GM21423 (cell line): ENCODE results near the gene ALDH3B2.
"Not testable (repeated sequence)": the region's sequence is repeated elsewhere in the genome, so short reads cannot be mapped to it uniquely, and the experiment has no call there.

Experiments
- ATAC-seq: cut with Tn5 transposase; IDR thresholded peaks from one replicate; pipeline ENCODE4 v1.9.1; 2021; ENCODE audit warnings: mild to moderate bottlenecking, moderate library complexity; ENCODE audit not compliant: unreplicated experiment

The ALDH3B2 gene

DNA sequence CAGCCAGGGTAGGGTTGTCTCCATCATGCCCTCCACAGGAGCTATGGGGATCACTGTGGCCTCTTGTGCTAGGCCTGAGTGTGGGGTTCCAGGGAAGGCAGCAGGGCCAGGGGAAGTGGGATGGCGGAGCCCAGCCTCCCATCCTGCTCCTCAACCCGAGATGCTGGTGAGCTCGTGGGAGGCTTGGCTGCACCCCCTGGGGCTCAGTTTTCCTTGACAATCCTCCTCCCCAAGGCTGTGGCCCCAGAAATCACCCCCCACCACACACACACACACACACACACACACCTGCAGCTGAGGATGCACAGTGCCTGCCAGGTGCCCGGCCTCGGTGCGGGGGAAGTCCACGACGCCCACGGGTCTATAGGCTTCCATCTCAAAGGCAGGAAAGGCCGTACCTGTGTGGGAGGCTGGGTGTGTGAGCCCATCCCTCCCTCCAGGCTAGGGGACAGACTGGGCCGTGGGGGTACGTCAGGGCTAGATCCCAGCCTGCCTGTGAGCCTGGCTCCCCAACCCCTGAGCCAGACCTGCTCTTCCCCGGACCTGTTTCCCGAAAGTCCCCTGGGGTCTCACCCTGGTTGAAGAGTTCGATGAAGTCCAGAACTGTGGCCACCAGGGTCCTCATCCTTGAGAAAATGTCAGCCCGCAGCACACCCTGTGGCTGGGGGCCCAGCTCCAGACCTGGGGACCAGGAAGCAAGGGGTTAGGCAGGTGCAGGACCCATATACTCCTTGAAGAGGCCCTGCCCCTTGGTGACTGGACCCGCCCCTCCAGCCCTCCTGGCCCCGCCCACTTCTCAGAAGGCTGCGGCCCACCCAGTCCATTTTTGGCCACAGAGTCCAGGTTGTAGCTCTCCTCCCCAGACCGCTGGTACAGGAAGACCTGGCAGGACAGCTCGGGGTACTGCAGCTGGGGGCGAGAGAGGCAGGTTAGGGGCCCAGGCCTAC lies 29.7 kb downstream of the ALDH3B2 start:
- no peak for ATAC-seq

- no peak for ATAC-seq
These were observed 30.4 kb downstream of the ALDH3B2 start for GRCh38 chr11:67644042-67644441.

DNA sequence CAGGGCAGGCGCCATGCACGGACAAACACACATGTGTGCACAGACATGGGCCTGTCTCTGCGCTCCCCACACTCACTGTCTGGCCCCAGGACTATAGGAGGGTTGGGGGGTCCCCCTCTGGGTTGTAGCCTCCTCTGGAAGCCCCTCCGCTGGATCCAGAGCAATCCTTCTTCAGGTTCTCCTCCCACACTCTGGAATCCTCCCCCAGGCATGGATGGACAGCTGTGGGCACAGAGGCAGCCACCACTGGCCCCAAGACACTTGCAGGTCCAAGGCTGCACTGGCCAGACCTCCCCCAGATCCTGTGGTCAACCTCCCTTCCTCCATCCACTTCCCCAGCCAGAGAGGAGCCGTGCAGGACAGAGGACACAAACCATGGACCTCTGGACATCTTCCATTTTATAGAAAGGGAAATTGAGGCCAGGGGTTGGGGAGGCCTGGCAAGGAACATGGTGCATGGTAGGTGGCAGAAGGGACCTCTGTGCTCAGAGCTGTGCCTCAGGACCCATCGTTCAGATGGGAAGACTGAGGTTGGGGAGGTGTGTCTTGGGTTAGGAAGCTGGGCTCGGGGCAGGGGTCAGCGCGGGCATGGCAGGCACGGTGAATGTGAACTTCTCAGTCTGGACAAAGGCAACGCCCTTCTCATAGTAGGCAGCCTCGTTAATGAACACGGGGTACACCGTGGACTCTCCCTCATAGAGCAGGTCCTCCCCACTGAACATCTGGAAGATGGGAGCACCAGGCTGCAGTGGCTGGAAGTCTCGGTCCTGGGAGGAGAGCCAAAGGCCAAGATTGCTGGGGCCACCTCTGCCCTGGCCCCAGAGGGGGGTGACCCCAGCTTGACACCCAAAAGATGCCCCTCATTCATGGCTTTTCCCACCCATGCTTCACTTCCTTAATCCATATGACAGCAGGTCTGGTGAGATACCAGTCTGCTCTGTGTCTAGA lies 32.0 kb downstream of the ALDH3B2 start:
- no peak for ATAC-seq

DNA sequence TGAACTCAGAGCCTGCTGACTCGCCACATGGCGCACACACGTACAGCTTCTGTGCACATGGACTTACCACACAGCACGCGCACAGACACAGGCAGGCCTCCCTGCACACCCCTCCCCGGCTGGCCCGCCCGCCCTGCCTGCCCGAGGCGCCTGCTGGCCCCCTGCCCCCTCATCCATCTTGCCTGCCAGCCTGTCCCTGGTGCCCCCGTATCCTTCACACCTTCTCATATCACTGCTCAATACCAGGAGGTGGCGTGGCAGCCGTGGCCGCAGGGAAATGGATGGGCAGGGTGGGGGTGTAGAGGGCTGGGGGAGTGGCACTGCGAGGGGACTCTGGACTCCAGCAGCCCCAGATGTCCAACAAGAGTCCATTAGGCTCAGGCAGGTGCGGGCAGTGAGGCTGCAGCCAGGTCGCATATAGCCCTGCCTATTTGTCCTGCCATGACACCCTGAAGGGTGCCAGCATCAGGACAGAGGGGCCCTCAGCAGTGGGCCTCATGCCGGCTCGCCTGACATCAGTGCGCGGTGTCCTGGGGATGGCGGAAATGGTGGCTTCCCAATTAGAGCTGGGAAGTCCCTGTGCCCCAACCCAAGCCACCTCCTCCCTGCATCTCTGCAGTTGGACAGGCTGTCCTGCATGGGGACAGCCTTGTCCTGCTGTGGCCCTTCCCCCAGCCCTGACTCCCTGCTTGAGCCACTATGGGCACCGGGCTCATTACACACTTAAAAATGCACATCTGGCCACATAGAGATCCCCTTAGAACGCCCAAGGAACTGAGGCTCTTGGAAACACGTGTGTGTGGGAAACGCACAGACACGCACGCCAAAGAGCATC lies 32.9 kb downstream of the ALDH3B2 start:
- ATAC-seq = no peak

GRCh38 chr11:67640758-67641337 lies 33.6 kb downstream of the ALDH3B2 start:
- no peak for ATAC-seq

- ATAC-seq = no peak
These were observed 34.2 kb downstream of the ALDH3B2 start for GRCh38 chr11:67640021-67640757.

DNA sequence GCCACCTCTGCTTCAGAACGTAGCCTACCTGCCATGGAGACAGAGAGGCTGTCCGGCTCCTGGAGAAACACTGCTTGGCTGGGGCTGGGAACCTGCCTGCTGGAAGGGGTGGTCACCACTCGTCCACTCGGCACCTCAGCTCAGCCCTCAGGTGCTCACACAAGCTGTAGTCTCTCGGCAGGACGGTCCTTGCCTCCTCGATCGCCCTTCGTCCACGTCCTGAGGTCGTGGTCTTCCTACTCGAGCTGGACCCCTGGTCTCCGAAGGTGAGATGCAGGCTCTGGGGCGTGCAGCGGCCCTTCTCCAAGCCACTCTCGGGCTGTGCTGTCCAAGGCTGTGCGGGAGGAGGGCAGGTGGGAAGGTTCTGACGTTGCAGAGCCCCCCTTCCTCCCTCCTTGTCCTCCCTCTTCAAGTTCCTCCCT lies 35.0 kb downstream of the ALDH3B2 start, which contains the start of gene TBX10:
TBX10 (minus strand) TSS at position 326 of the 422 bp plus-strand sequence; CDS start at position 35, 291 bp downstream.
- ATAC-seq = no peak

DNA sequence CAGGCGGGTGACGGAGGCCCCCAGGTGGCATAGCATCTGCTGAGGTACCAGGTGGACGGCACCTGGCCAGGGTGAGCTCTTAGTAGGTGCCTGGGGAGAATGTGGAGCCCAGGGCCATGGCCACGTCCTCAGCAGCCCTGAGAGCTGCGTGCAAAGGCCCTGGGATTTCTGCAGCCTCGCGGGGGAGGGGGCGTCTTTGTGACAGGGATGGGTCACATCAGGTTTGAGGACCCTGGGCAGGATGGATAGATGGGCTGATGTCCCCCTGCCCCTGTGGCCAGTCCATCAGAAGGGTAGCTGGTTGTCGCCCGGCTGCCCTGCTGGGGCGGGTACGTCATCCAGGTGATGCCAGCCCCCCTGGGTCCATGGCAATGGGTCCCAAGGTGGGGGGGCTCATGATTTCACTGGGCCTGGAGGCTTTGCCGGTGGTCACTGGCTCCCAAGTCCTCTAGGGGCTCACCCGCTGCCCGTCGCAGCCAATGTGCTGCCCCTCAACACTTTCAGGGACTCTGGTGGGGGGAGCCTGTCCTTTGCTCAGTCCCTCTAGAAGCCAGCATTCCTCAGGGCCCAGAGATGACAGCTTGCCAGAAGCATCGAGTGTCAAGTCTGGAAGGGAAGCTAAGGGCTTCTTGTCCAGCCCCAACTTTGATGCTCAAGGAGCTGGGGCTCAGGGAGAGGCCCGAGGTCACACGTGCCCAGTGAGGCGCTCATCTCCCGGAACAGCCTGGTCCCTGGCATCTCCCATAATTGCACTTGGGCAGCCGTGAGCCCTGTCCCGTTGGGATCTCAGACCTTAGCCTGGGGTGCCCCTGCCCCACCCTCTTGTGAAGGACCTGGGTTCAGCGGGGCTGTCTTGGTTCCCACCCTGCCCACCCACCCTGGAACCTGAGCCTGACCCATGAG lies 35.6 kb downstream of the ALDH3B2 start:
- no peak for ATAC-seq

GRCh38 chr11:67637441-67637840 lies 37.0 kb downstream of the ALDH3B2 start:
- ATAC-seq = not testable (repeated sequence)

DNA sequence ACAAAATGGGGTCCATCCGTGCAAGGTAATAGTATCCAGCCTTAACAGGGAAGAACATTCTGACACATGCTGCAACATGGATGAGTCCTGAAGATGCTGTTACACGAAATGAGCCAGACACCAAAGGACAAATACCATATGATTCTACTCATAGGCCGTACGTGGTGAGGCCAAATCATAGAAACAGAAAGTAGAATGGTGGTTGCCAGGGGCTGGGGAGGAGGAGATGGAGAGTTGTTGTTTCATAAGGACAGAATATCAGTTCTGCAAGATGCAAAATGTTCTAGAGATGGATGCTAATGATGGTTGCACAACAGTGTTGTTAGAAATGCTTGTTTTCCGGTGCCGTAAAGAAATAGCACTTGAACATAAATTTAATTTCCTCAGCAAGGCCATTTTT lies 37.5 kb downstream of the ALDH3B2 start:
- no peak for ATAC-seq

GRCh38 chr11:67635231-67635521 lies 39.2 kb downstream of the ALDH3B2 start:
- no peak for ATAC-seq

DNA sequence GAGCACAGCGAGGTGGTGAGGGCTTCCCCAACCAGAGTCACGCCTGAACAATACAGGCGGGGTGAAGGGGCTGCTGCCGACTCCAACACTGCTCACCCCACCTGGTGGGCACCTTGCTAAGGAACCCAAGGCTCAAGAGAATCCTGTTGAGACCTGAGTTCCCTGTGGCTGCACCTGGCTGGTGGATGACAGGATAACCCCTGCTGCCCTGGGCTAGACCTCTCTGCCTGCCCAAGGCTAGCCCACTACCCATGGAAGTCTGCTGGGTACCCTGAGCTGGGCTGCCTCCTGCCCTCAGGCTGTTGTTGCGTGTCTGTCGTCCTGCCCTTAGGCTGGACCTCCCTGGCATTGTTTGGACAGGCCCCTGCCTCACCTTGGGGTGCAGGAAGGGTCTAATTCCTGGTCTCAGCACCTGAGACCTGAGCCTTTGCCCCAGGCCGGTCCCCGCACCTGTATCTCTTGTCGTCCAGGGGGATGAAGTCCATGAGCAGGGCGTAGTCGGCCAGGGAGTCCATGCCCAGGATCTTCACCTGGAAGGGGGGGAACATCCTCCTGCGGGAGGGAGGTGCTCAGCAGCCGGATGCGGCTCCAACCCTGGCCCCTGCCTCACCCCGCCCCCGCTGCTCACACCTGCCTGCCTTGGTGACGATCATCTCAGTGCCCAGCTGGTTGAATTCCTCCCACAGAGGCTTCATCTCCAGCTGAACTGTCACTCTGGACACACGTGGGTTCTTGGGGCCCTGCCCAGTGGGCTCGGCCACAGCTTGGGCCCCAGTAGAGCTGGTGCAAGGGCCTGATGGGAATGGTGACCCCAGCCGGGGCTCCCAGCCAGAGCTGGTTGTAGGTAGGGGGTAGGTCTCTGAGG lies 39.8 kb downstream of the ALDH3B2 start:
- ATAC-seq = no peak

- no peak for ATAC-seq
These were observed 40.6 kb downstream of the ALDH3B2 start for GRCh38 chr11:67633758-67634365.

DNA sequence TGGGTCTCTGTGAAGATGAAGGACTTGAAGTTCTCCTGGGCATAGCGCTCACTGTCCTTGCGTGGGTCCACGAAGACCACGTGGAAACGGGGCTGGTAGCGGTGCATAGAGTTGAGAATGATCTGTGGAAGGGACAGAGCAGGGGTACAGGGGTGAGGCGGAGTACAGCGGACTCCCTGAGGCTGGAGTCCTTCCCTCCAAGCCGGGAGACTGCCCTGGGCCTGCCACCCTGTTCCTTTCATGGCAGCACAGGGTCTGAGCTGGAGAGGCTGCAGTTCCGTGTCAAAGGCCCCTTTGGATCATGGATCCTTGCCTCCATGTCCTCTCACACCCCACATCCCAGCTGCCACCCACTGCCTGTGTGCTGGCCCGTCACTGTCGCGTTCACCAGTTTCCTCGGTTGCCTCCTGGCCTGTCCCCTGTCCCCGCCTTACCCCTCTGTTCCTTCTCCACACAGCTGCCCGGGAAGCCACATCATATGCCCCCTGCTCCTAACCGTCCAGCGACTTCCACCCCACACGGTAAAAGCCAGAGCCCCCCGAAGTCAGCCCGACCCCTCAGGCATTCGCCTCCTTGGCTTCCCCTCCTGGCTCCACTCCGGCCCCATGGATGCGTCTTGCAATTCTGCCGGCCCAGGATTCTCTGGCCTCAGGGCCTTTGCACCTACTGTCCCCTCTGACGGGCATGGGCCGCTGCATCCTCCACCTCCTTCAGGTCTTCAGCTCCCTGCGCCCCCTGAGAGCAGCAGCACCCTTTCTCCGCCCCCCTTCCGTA lies 41.3 kb downstream of the ALDH3B2 start:
- no peak for ATAC-seq

- ATAC-seq = no peak
These were observed 42.0 kb downstream of the ALDH3B2 start for GRCh38 chr11:67632175-67632981.

DNA sequence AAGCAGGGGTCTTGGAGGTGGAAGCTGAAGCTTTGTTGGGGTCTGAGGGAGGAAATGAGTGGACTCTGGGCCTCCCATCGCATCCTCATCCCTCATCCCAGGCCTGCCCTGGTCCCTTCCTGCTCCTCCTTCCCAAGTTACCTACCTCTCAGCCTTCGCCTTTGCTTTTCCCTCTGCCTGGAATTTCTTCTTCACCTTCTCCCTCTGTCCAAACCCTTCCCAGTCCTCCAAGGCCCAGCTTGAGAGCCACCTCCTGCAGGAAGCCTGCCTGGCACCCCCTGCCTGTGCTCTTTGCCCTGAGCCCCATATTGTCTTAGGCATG lies 42.6 kb downstream of the ALDH3B2 start:
- ATAC-seq = no peak
